Measurements from ENCODE around the gene CPB2. TPM values are rescaled to one million over a fixed set of nuclear protein-coding genes. Genes with fewer than 3 reads are reported as not detected.

Gene CPB2
- total RNA-seq, 1 experiment from 2014 or later, result not detected

Other genes starting within 250 kb of the CPB2 start
- 11.1 and 13.4 TPM in 2 replicates for gene ZC3H13, start 52.3 kb downstream of the CPB2 start, total RNA-seq (2014; rRNA removed; shearing (Covaris generic))
- 65.9 and 75.0 TPM in 2 replicates for gene LCP1, start 77.1 kb upstream of the CPB2 start, total RNA-seq (2014; rRNA removed; shearing (Covaris generic))
- 0.20 and 0.48 TPM in 2 replicates for gene LRRC63, start 106.9 kb upstream of the CPB2 start, total RNA-seq (2014; rRNA removed; shearing (Covaris generic))

All from RPMI7951 (cell line).